Pancreas (tissue), 10 donors: ENCODE results near the gene KSR2. TPM values are rescaled to one million over a fixed set of nuclear protein-coding genes. Genes with fewer than 3 reads are reported as not detected.
"Not testable (repeated sequence)": the region's sequence is repeated elsewhere in the genome, so short reads cannot be mapped to it uniquely, and the experiment has no call there.

Source experiments
- ATAC-seq, 4 donors: fragments of 200-7000 bp; cut with Tn5 transposase; one replicate each; pipeline versions ENCODE4 v1.8.0 to v1.9.1; 2020; ENCODE audit warnings: mild to moderate bottlenecking in 4 of 4, moderate library complexity in 4 of 4
- DNase-seq, 6 donors: peaks; one replicate each; pipeline ENCODE4 v3.0.0-alpha.2; 2020
- FAIRE-seq: peaks from 2 replicates; lab custom pipeline; 2012; peaks lifted over from hg19 to GRCh38; lab: Jason Lieb, UNC
- H3K27ac ChIP-seq, 4 donors: fragments of 200-600 bp; sonication (generic); 1 replicate in 3 of 4; 2 replicates in 1 of 4; pipeline versions ENCODE4 v1.5.0 to v1.8.0; 2020
- H3K27me3 ChIP-seq, 4 donors: fragments of 200-600 bp; one replicate each; pipeline ENCODE4 v1.8.0; 2021
- H3K36me3 ChIP-seq, 3 donors: fragments of 200-600 bp; sonication (generic) in 1 of 3; one replicate each; pipeline versions ENCODE4 v1.5.0 to v1.8.0; 2020 to 2021
- H3K4me1 ChIP-seq, 3 donors: fragments of 200-600 bp; one replicate each; pipeline ENCODE4 v1.8.0; 2021
- H3K4me3 ChIP-seq, 4 donors: fragments of 200-600 bp; sonication (generic) in 2 of 4; one replicate each; pipeline versions ENCODE4 v1.5.0 to v1.8.0; 2020 to 2021
- H3K9me3 ChIP-seq, 4 donors: fragments of 200-600 bp; one replicate each; pipeline ENCODE4 v1.8.0; 2021
- CTCF ChIP-seq, 4 donors: fragments of 200-600 bp; sonication (generic) in 3 of 4; IDR thresholded peaks; one replicate each; pipeline versions ENCODE4 v1.5.0 to v1.8.0; 2021; ENCODE audit warnings: antibody characterized with exemption in 4 of 4
- WGBS, 2 donors: extraction: QIAGEN DNeasy Blood & Tissue Kit; methylation state at CpG; one replicate each; pipeline ENCODE4 v1.1.7; 2013; 5-methylcytosine and 5-hydroxymethylcytosine counted together
- intact Hi-C, 3 donors: fragments of 100-400 bp; cut with DNase I; formaldehyde crosslinking; loops; one replicate each; pipeline versions ENCODE4 v1.11.1 to v1.14.2; 2022
- polyA plus RNA-seq, 2 donors: library from polyadenylated mRNA; stranded (reverse); fragments of 200-250 nt; gene quantifications; one replicate each; pipeline ENCODE4 v1.2.3, GENCODE V29; 2013
- total RNA-seq, 6 donors: library from RNA; stranded (reverse); fragmentation: NEBNext Ultra II Directional in 4 of 6; extraction: Animal tissue kit (Norgen Biotek cat#: 25700) in 4 of 6; gene quantifications; one replicate each; pipeline versions ENCODE4 v1.2.1 to v1.2.4, GENCODE V29; 2021 to 2023
- donor health status: healthy with polysubstance abuse.
- donor health status: DM: no; HTN: no; CAD: no; lungs with moderate emphysema.
- donor health status: DM: no; HTN: no; CAD: no.
- donor health status: control.
- donor health status: control.
- donor health status: Bipolar disorder and iron deficiency.
- donor health status: DM: yes; HTN: yes; CAD: no.
- donor health status: DM: no; HTN: no; CAD: no.
- donor health status: DM: no; HTN: no; CAD: no.
- donor health status: DM: yes; HTN: yes; CAD: no.

Gene KSR2
- total and polyA plus RNA-seq, 8 donors, result 0.68 to 1.8 (median 1.3) TPM

GRCh38 chr12:117760990-117761389 is 207.8 kb downstream of the KSR2 start:
- Histone ChIP-seq H3K4me3 (no peak overlapping the region), H3K4me1 (no peaks in the 10 kb centered on the region), H3K9me3 (no peaks in the 10 kb centered on the region), H3K27me3 (no peaks in the 10 kb centered on the region), H3K27ac (no peak overlapping the region), H3K36me3 (no peaks in the 10 kb centered on the region)
- FAIRE-seq, result no peak
- peak in 1 of 6 donors; percentile 51 for DNase-seq
- 95 to 96% methylated on average over 38 to 39 of the region's 39 CpGs for WGBS, 2 donors
- TF ChIP-seq CTCF (IDR thresholded peaks at IDR 0.05), result no peak
- no peak for ATAC-seq
- intact Hi-C loops, result no loop called here

GRCh38 chr12:117750657-117751056 is 218.1 kb downstream of the KSR2 start:
- Histone ChIP-seq H3K36me3 (no peaks in the 10 kb centered on the region), H3K27me3 (no peaks in the 10 kb centered on the region), H3K27ac (no peak overlapping the region), H3K4me1 (no peaks in the 10 kb centered on the region), H3K4me3 (no peak overlapping the region), H3K9me3 (no peaks in the 10 kb centered on the region)
- ATAC-seq (no peak), DNase-seq (no peak), FAIRE-seq (no peak)
- intact Hi-C loops, result no loop called here
- no peak for TF ChIP-seq CTCF (IDR thresholded peaks at IDR 0.05)
- WGBS, 2 donors, result 94 to 96% methylated on average over 2 of the region's 2 CpGs

- FAIRE-seq (no peak), DNase-seq (no peak), ATAC-seq (no peak)
- Histone ChIP-seq H3K27ac (no peak overlapping the region), H3K36me3 (no peaks in the 10 kb centered on the region), H3K27me3 (no peaks in the 10 kb centered on the region), H3K4me3 (no peak overlapping the region), H3K4me1 (no peaks in the 10 kb centered on the region), H3K9me3 (no peaks in the 10 kb centered on the region)
- 87 to 91% methylated on average over 3 of the region's 3 CpGs for WGBS, 2 donors
- no peak for TF ChIP-seq CTCF (IDR thresholded peaks at IDR 0.05)
- intact Hi-C loops, result no loop called here
These were observed 219.4 kb downstream of the KSR2 start for GRCh38 chr12:117749431-117749830.

- FAIRE-seq, H3K36me3 ChIP-seq: not testable (repeated sequence)
These were observed 222.4 kb downstream of the KSR2 start for GRCh38 chr12:117746358-117746757.

GRCh38 chr12:117744418-117744817 is 224.4 kb downstream of the KSR2 start:
- no peak for DNase-seq
- FAIRE-seq, result no peak

More at GRCh38 chr12:117746358-117746757, 222.4 kb downstream of the KSR2 start:
- H3K27me3 ChIP-seq, H3K27ac ChIP-seq, intact Hi-C loops, DNase-seq, H3K9me3 ChIP-seq, ATAC-seq, H3K4me3 ChIP-seq, H3K4me1 ChIP-seq: not testable (repeated sequence)

More at GRCh38 chr12:117744418-117744817, 224.4 kb downstream of the KSR2 start:
- Histone ChIP-seq H3K4me3 (no peak overlapping the region), H3K36me3 (no peaks in the 10 kb centered on the region), H3K27ac (no peak overlapping the region), H3K4me1 (no peaks in the 10 kb centered on the region), H3K9me3 (no peaks in the 10 kb centered on the region), H3K27me3 (no peaks in the 10 kb centered on the region)
- intact Hi-C loops, result no loop called here
- ATAC-seq, result no peak
- TF ChIP-seq CTCF (IDR thresholded peaks at IDR 0.05), result no peak
- WGBS, 2 donors, result 33 to 74% methylated on average over 1 of the region's 1 CpG
